Activated naive CD8-positive, alpha-beta T cell (primary cell): Measurements from ENCODE around the gene CLPTM1L.
"Not testable (repeated sequence)": the region's sequence is repeated elsewhere in the genome, so short reads cannot be mapped to it uniquely, and the experiment has no call there.

Experiments
- H3K27ac Mint-ChIP-seq: one replicate; pipeline ENCODE4 v1.8.0; 2021; ENCODE audit warnings: mixed read lengths
- H3K27me3 Mint-ChIP-seq: one replicate; pipeline ENCODE4 v1.8.0; 2021; ENCODE audit warnings: mixed read lengths
- H3K36me3 Mint-ChIP-seq: one replicate; pipeline ENCODE4 v1.8.0; 2021; ENCODE audit warnings: mixed read lengths
- H3K4me1 Mint-ChIP-seq: one replicate; pipeline ENCODE4 v1.8.0; 2021; ENCODE audit warnings: low read depth, mixed read lengths
- H3K4me3 Mint-ChIP-seq: one replicate; pipeline ENCODE4 v1.8.0; 2021; ENCODE audit warnings: mild to moderate bottlenecking, mixed read lengths
- H3K9me3 Mint-ChIP-seq: one replicate; pipeline ENCODE4 v1.8.0; 2021; ENCODE audit warnings: low read depth, mixed read lengths

CLPTM1L gene

DNA sequence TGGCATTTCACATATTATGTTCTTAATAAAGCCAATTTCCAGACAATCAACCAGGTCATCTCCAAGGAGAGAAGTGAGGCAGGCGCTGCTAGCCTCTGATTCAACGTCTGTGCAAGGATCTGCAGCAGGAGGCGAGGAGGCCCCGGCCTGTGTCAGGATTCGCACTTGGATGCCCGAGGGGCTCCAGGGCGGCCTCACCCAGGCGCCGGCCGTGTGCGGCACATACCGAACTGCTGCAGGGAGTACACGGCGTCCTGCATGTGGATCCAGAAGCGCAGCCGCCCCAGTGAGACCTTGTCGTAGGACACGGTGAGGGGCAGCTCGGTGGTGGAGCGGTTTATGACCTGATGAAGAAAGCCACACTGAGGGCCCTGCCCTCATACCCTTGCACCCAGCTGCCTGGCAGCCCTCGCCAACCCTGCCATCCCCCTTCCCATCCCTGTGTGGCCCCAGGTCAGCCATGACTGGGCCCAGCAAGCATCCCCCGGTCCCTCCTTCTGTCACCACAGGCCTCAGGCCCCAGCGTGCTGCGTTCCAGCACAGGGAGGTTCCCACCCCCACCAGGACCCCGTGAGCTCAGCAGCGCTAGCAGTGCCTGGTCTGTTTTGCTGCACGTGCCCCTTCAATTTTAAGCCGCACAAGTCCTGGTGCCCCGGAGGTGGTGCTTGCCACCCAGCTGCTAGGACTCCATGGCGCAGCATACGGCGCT lies 9.9 kb downstream of the CLPTM1L start:
- Mint-ChIP-seq H3K27me3 (no peaks in the 10 kb centered on the region), H3K9me3 (no peaks in the 10 kb centered on the region), H3K4me1 (peaks cover 13% of the 10 kb centered on the region), H3K36me3 (peaks cover 2% of the 10 kb centered on the region), H3K4me3 (no peak overlapping the region), H3K27ac (no peak overlapping the region)

DNA sequence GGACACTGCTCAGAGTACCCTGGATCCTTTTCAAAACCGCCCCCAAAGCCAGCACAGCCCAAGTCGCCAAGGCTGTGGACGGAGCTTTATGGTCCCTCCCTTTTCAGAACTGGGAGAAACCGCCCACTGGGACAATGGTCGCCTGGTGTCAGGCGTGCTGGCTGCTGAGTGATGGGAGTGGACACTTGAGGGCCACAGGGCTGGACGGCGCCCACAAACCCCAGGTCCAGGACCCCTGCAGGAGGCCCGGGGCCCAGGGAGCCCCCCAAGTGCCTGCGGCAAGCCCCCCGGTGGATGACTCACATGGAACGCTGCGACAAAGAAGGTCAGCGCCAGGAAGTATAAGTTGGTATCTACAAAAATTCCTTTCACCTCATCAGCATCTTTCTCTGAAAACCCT lies 10.9 kb downstream of the CLPTM1L start:
- Mint-ChIP-seq H3K4me1 (peaks cover 13% of the 10 kb centered on the region), H3K27ac (no peak overlapping the region), H3K36me3 (peaks cover 2% of the 10 kb centered on the region), H3K4me3 (no peak overlapping the region), H3K9me3 (no peaks in the 10 kb centered on the region), H3K27me3 (no peaks in the 10 kb centered on the region)

DNA sequence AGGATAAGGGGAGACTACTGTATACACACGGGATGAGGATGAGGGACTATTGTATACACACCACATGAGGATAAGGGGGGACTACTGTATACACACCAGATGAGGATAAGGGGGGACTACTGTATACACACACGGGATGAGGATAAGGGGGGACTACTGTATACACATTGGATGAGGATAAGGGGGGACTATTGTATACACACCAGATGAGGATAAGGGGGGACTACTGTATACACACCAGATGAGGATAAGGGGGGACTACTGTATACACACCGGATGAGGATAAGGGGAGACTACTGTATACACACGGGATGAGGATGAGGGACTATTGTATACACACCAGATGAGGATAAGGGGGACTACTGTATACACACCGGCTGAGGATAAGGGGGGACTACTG lies 11.6 kb downstream of the CLPTM1L start:
- H3K4me1 Mint-ChIP-seq = peaks cover 18% of the 10 kb centered on the region
- not testable (repeated sequence) for H3K27ac Mint-ChIP-seq, H3K9me3 Mint-ChIP-seq, H3K36me3 Mint-ChIP-seq, H3K27me3 Mint-ChIP-seq, H3K4me3 Mint-ChIP-seq

DNA sequence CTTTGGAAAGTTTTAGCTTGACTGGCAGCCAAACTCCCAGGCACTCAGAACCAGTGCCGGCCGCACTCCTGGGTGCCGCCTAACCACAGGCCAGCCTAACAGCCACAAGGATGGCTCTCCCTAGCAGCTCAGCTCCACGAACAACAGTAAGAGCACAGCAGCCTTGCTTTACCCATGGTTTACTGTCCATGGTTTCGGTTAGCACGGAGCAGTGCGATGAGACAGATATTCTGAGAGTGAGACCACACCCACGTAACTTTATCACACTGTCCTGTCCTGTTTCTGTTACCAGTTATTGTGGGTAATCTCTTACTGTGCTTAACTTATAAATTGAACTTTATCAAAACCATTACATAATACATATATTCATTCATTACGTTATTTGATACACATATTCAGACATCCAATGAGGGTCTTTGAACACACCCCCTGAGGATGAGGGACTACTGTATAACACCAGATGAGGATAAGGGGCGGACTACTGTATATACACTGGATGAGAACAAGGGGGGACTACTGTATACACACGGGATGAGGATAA lies 12.4 kb downstream of the CLPTM1L start:
- H3K27ac Mint-ChIP-seq = no peak overlapping the region
- H3K36me3 Mint-ChIP-seq = peaks cover 2% of the 10 kb centered on the region
- no peaks in the 10 kb centered on the region for H3K9me3 Mint-ChIP-seq
- no peaks in the 10 kb centered on the region for H3K27me3 Mint-ChIP-seq
- no peak overlapping the region for H3K4me3 Mint-ChIP-seq
- peaks cover 18% of the 10 kb centered on the region for H3K4me1 Mint-ChIP-seq

DNA sequence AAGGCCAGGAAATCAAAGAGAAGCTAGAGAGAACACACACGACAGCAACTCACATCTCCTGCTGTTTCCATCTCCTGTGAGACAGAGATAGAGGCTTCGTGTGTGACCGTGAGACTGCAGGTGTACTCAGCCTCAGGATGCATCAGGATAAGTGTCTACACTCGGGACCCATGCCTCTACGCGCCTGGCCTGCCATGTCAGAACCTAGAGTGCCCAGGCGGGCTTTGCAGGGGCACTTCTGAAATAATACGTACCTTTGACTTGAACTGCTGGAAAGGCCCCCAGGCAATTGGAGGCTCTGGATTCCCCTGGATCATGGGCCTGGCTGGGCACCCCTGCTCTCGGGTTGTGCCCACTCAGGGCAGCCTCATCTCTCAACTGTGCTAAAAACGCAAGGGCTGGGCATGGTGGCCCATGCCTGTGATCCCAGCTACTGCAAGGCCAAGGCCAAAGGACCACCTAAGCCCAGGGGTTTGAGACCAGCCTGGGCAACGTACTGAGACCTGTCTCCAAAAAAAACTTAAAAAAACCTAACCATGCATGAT lies 13.0 kb downstream of the CLPTM1L start:
- H3K27me3 Mint-ChIP-seq = no peaks in the 10 kb centered on the region
- peaks cover 2% of the 10 kb centered on the region for H3K36me3 Mint-ChIP-seq
- H3K9me3 Mint-ChIP-seq = no peaks in the 10 kb centered on the region
- H3K4me3 Mint-ChIP-seq = no peak overlapping the region
- H3K27ac Mint-ChIP-seq = no peak overlapping the region
- peaks cover 17% of the 10 kb centered on the region for H3K4me1 Mint-ChIP-seq

DNA sequence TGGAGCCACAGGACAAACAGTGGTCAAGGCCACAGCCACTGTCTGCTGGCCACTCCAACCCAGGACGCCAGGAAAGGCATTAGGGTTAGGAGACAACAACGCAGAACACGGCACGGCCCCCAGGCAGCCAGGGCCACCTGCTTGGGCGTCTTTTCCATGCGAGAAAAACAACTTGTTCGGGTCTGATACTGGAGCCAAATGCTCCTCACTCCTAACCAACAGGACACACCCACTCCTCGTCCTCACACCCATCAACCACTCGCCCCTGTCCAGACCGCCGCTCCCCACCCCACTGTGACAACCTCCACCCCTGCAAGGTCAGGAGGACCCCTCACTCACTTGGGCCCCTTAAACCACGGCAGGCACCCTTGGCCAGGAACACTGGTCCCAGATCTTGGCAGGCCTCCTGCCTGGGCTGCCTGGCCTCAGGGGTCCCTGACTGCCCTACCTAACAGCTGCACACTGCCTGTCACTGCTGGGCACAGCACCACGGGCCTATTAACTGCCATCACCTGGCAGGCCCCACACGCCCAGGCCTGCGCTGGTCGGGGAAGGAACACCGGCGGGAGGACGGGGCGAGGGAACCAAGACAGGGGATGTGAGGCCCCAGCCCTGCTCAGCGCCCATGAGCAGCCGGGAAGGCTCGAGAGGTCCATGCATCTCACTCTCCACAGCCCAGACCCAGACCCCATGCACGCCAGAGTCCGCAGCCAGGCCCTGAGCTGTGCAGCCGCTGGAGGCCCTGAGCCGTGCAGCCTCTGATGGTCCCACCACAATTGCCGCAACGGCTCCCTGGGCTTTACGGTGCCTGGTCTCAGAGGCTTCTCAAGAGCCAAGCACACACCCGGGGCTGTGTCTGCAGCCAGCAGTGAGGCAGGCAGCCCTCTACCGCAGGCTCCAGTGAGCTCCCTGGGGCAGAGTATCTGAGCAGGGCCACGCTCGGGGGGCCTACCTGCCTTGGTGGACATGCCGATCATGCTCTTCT lies 13.8 kb downstream of the CLPTM1L start:
- Mint-ChIP-seq H3K27ac (no peak overlapping the region), H3K4me3 (no peak overlapping the region), H3K9me3 (no peaks in the 10 kb centered on the region), H3K4me1 (peaks cover 11% of the 10 kb centered on the region), H3K36me3 (peaks cover 2% of the 10 kb centered on the region), H3K27me3 (no peaks in the 10 kb centered on the region)

DNA sequence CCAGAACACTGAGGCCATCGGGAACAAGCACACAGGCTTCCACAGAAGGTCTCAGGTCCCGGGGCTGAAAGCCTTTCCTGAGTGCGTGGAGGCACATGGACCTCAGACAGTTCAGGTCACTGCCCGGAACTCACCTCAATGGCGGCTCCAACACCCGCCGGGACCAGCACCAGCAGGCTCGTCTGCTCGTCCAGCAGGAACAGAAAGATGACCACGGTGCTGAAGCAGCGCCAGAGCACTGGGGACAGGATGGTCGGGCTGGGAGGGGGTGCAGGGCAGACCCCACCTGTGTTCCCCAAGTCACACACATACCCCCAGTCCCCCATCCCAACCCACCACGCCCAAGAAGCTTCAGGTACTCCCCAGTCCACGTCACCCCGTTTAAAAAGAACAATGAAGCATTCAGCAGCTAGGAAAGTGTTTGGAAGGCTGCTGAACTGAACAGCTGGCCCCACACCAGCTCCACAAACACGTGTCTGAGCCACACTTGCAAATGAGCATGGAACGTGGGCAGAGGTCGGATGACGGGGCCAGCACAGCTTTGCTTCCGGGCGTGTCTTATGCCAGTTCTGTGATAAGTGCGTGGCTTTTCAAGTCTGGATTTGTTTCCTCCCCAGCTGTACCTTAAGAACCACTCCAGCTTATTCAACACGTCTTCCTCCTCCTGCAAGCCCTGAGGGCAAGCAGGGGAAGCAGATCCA lies 14.6 kb downstream of the CLPTM1L start:
- Mint-ChIP-seq H3K4me1 (peaks cover 9% of the 10 kb centered on the region), H3K27ac (no peak overlapping the region), H3K27me3 (no peaks in the 10 kb centered on the region), H3K9me3 (no peaks in the 10 kb centered on the region), H3K4me3 (no peak overlapping the region), H3K36me3 (peaks cover 2% of the 10 kb centered on the region)

DNA sequence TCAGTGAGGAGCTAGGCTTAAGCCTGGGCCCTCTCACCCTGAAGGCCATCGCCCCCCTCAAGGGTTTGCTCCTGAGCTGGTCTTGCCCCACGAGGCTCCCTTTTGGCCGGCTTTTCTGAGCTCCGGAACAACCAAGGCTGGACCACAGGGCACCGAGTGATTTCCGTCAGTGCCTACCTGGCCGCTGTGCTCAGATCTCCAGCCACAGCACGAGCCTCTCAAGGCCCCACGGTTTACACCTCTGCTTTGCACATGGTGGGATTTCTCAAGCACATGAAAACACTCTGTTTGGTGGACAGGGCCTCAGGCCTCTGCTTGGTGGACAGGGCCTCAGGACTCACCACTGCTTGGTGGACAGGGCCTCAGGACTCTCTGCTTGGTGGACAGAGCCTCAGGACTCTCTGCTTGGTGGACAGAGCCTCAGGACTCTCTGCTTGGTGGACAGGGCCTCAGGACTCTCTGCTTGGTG lies 15.8 kb downstream of the CLPTM1L start:
- Mint-ChIP-seq H3K36me3 (peaks cover 2% of the 10 kb centered on the region), H3K9me3 (no peaks in the 10 kb centered on the region), H3K4me3 (no peak overlapping the region), H3K27ac (no peak overlapping the region), H3K4me1 (peaks cover 9% of the 10 kb centered on the region), H3K27me3 (no peaks in the 10 kb centered on the region)

DNA sequence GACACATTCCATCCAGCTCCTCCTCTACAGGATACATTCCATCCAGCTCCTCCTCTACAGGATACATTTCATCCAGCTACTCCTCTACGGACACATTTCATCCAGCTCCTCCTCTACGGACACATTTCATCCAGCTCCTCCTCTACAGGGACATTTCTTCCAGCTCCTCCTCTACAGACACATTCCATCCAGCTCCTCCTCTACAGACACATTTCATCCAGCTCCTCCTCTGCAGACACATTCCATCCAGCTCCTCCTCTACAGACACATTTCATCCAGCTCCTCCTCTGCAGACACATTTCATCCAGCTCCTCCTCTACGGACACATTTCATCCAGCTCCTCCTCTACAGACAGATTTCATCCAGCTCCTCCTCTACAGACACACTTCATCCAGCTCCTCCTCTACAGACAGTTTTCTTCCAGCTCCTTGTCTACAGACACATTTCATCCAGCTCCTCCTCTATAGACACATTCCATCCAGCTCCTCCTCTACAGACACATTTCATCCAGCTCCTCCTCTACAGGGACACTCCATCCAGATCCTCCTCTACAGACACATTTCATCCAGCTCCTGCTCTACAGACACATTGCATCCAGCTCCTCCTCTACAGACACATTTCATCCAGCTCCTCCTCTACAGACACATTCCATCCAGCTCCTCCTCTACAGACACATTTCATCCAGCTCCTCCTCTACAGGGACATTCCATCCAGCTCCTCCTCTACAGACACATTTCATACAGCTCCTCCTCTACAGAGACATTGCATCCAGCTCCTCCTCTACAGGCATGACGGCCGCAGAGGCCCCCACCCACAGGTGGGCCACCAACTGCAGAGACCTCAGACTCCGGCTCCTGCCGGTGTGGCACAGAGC lies 16.4 kb downstream of the CLPTM1L start:
- H3K4me1 Mint-ChIP-seq, H3K27me3 Mint-ChIP-seq, H3K36me3 Mint-ChIP-seq, H3K4me3 Mint-ChIP-seq, H3K9me3 Mint-ChIP-seq: not testable (repeated sequence)
- peak overlapping the region; percentile 18 for H3K27ac Mint-ChIP-seq

DNA sequence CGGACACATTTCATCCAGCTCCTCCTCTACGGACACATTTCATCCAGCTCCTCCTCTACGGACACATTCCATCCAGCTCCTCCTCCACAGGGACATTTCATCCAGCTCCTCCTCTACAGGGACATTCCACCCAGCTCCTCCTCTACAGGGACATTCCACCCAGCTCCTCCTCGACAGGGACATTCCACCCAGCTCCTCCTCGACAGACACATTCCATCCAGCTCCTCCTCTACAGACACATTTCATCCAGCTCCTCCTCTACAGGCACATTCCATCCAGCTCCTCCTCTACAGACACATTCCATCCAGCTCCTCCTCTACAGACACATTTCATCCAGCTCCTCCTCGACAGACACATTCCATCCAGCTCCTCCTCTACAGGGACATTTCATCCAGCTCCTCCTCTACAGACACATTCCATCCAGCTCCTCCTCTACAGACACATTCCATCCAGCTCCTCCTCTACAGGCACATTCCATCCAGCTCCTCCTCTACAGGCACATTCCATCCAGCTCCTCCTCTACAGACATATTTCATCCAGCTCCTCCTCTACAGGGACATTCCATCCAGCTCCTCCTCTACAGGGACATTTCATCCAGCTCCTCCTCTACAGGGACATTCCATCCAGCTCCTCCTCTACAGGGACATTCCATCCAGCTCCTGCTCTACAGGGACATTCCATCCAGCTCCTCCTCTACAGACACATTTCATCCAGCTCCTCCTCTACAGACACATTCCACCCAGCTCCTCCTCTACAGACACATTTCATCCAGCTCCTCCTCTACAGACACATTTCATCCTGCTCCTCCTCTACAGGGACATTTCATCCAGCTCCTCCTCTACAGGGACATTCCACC lies 17.8 kb downstream of the CLPTM1L start:
- H3K9me3 Mint-ChIP-seq, H3K36me3 Mint-ChIP-seq, H3K27ac Mint-ChIP-seq, H3K27me3 Mint-ChIP-seq, H3K4me3 Mint-ChIP-seq, H3K4me1 Mint-ChIP-seq: not testable (repeated sequence)

DNA sequence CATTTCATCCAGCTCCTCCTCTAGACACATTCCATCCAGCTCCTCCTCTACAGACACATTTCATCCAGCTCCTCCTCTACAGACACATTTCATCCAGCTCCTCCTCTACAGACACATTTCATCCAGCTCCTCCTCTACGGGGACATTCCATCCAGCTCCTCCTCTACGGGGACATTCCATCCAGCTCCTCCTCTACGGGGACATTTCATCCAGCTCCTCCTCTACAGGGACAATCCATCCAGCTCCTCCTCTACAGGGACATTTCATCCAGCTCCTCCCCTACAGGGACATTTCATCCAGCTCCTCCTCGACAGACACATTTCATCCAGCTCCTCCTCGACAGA lies 18.4 kb downstream of the CLPTM1L start:
- H3K9me3 Mint-ChIP-seq, H3K27ac Mint-ChIP-seq, H3K36me3 Mint-ChIP-seq, H3K27me3 Mint-ChIP-seq, H3K4me3 Mint-ChIP-seq, H3K4me1 Mint-ChIP-seq: not testable (repeated sequence)

DNA sequence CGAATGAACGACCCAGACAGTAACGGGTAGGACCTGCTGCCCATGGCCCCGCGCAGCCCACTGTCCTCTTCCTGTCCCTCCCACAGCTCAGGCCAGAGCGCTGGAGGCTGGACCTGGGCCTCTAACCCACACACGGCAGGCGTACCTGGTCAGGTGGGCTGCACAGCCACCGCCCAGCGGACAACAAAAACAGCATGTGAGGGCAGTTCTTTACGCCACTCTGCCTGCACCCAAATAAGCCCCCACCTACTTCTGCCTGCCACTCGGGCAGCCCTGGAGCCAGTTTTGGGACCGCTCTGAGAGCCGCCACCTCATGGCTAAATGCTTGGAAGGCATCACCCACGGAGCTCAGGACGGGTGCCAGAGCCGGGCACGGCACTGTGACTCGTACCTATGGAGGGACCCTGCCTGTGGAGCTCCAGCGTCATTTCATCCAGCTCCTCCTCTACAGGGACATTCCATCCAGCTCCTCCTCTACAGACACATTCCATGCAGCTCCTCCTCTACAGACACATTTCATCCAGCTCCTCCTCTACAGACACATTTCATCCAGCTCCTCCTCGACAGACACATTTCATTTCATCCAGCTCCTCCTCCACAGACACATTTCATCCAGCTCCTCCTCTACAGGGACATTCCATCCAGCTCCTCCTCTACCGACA lies 18.9 kb downstream of the CLPTM1L start:
- Mint-ChIP-seq H3K4me1 (peaks cover 7% of the 10 kb centered on the region), H3K27ac (peak overlapping the region; percentile 34), H3K36me3 (no peaks in the 10 kb centered on the region), H3K4me3 (no peak overlapping the region), H3K9me3 (no peaks in the 10 kb centered on the region), H3K27me3 (no peaks in the 10 kb centered on the region)

DNA sequence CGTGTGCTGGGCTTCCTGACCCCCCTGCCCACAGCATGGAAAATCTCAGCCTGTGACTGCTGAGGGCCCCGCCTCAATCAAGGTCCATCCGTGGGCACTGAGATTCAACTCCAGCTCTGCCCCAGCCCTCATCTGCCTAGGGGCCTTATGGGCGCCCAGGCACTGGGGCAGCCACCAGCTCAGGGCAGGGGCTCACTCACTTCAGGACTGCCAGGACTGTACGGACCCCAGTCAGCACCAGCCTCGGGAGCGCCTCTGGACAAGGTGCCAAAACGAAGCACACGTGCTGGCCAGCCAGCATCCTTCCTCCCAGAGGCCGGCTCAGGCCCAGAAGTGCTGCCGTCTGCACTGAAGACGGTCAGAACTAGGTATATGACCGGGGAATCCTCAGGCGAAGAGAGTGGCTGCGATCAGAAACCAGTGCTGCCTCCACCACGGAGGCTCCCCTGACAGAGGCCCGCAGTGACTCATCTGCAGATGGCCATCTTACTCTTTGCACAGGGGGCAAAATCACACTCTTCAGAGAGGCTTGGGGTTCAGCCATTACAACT lies 19.6 kb downstream of the CLPTM1L start:
- no peaks in the 10 kb centered on the region for H3K36me3 Mint-ChIP-seq
- H3K27ac Mint-ChIP-seq = no peak overlapping the region
- no peaks in the 10 kb centered on the region for H3K27me3 Mint-ChIP-seq
- no peaks in the 10 kb centered on the region for H3K9me3 Mint-ChIP-seq
- peaks cover 5% of the 10 kb centered on the region for H3K4me1 Mint-ChIP-seq
- no peak overlapping the region for H3K4me3 Mint-ChIP-seq
